K562 (cell line): ENCODE data around the gene MOGAT2.

Experiments
- ATF1 ChIP-seq, 2 experiments: fragments of 450-650 bp in 1 of 2; IDR thresholded peaks; 2 replicates each; pipeline ENCODE4 v1.6.1; 2016; ENCODE audit warnings: missing compliant biosample characterization in 1 of 2, missing genetic modification characterization in 1 of 2
- CBX1 ChIP-seq: sonication (generic); IDR thresholded peaks from 2 replicates; pipeline ENCODE4 v1.6.1; 2016; ENCODE audit warnings: antibody characterized with exemption, low read depth, mild to moderate bottlenecking
- POLR2AphosphoS5 ChIP-seq: IDR thresholded peaks from 2 replicates; pipeline ENCODE4 v1.6.1; 2011; ENCODE audit warnings: mild to moderate bottlenecking, low read depth, low read length, moderate library complexity; ENCODE audit not compliant: control insufficient read depth, insufficient read depth
- TF ChIP-seq, protein P1 (sequence below), 3 experiments: IDR thresholded peaks in 2 of 3; conservative IDR thresholded peaks in 1 of 3; 2 replicates each; pipeline ENCODE4 v1.5.1; 2011 to 2012; ENCODE audit warnings: low read length in 3 of 3, mild to moderate bottlenecking in 3 of 3, control low read depth in 2 of 3, improper control_type of control experiment in 1 of 3, inconsistent platforms in 1 of 3, low read depth in 1 of 3, mixed read lengths in 1 of 3, moderate library complexity in 1 of 3; ENCODE audit not compliant: insufficient read depth in 2 of 3
- TF ChIP-seq, protein P2 (sequence below): fragments of 250-450 bp; sonication (Bioruptor Pico); IDR thresholded peaks from 2 replicates; pipeline ENCODE4 v1.9.0; 2021; ENCODE audit warnings: mild to moderate bottlenecking, inconsistent platforms

DNA sequence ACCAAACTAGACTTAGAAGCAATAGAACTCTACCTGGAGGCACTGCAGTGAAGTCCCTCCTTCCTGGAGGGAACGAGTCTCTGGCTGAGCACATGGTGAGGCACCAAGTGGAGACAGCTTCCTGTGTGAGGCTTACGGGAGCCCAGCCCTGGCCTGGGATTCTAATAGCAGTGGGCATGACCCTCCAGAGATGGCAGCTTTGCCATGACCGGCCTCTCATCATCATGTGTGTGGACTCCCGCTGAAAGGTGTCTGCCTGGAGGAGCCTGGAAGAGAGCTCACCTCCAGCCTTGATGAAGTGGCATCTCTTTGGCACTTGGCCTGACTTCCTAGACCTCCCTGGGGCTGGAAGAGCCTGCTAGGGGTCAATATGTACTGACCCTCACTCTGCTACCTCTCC is 58.9 kb downstream of the MOGAT2 start:
- TF ChIP-seq POLR2AphosphoS5, result no peak
- TF ChIP-seq, protein P1, sequence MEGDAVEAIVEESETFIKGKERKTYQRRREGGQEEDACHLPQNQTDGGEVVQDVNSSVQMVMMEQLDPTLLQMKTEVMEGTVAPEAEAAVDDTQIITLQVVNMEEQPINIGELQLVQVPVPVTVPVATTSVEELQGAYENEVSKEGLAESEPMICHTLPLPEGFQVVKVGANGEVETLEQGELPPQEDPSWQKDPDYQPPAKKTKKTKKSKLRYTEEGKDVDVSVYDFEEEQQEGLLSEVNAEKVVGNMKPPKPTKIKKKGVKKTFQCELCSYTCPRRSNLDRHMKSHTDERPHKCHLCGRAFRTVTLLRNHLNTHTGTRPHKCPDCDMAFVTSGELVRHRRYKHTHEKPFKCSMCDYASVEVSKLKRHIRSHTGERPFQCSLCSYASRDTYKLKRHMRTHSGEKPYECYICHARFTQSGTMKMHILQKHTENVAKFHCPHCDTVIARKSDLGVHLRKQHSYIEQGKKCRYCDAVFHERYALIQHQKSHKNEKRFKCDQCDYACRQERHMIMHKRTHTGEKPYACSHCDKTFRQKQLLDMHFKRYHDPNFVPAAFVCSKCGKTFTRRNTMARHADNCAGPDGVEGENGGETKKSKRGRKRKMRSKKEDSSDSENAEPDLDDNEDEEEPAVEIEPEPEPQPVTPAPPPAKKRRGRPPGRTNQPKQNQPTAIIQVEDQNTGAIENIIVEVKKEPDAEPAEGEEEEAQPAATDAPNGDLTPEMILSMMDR (IDR thresholded peaks at IDR 0.05 in 2 of 3, conservative IDR thresholded peaks at IDR 0.05 in 1 of 3; ENCODE audit: insufficient read depth in 2 of 3, low read depth in 1 of 3, low read length in 3 of 3), result no peak
- TF ChIP-seq, protein P2, sequence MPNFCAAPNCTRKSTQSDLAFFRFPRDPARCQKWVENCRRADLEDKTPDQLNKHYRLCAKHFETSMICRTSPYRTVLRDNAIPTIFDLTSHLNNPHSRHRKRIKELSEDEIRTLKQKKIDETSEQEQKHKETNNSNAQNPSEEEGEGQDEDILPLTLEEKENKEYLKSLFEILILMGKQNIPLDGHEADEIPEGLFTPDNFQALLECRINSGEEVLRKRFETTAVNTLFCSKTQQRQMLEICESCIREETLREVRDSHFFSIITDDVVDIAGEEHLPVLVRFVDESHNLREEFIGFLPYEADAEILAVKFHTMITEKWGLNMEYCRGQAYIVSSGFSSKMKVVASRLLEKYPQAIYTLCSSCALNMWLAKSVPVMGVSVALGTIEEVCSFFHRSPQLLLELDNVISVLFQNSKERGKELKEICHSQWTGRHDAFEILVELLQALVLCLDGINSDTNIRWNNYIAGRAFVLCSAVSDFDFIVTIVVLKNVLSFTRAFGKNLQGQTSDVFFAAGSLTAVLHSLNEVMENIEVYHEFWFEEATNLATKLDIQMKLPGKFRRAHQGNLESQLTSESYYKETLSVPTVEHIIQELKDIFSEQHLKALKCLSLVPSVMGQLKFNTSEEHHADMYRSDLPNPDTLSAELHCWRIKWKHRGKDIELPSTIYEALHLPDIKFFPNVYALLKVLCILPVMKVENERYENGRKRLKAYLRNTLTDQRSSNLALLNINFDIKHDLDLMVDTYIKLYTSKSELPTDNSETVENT (CRISPR knock-in tag), result no peak
- TF ChIP-seq CBX1, result no peak
- no peak for TF ChIP-seq ATF1 (CRISPR knock-in tag; IDR thresholded peaks at IDR 0.05)
- TF ChIP-seq ATF1 (tag; IDR thresholded peaks at IDR 0.05), result no peak
